Spleen (tissue), 11 donors: Measurements from ENCODE around the gene FGF10. TPM values are rescaled to one million over a fixed set of nuclear protein-coding genes. Genes with fewer than 3 reads are reported as not detected.

Source experiments
- DNase-seq: peaks from one replicate; pipeline ENCODE4 v3.0.0-alpha.2; 2020
- H3K27ac ChIP-seq, 8 donors: fragments of 200-600 bp; sonication (generic) in 7 of 8; 1 replicate in 4 of 8; 2 replicates in 4 of 8; pipeline versions ENCODE4 v1.5.0 to v1.8.0; 2016 to 2021; ENCODE audit warnings: inconsistent platforms in 4 of 8, mild to moderate bottlenecking in 4 of 8, moderate library complexity in 1 of 8
- H3K27me3 ChIP-seq, 7 donors: fragments of 200-600 bp; sonication (generic) in 6 of 7; replicated peaks in 1 of 7; 1 replicate in 4 of 7; 2 replicates in 3 of 7; pipeline versions ENCODE4 v1.5.0 to v1.8.0; 2016 to 2021; ENCODE audit warnings: inconsistent platforms in 3 of 7, mild to moderate bottlenecking in 1 of 7
- H3K36me3 ChIP-seq, 6 donors: fragments of 200-600 bp; sonication (generic) in 5 of 6; 1 replicate in 4 of 6; 2 replicates in 2 of 6; pipeline versions ENCODE4 v1.5.0 to v1.8.0; 2016 to 2021; ENCODE audit warnings: inconsistent platforms in 2 of 6
- H3K4me1 ChIP-seq, 6 donors: fragments of 200-600 bp; sonication (generic) in 5 of 6; 1 replicate in 3 of 6; 2 replicates in 3 of 6; pipeline versions ENCODE4 v1.5.0 to v1.8.0; 2016 to 2021; ENCODE audit warnings: inconsistent platforms in 3 of 6
- H3K4me3 ChIP-seq, 8 donors: fragments of 200-600 bp; sonication (generic) in 7 of 8; 1 replicate in 4 of 8; 2 replicates in 4 of 8; pipeline versions ENCODE4 v1.5.0 to v1.8.0; 2016 to 2021; ENCODE audit warnings: inconsistent platforms in 4 of 8, mild to moderate bottlenecking in 4 of 8, moderate library complexity in 2 of 8
- H3K9me3 ChIP-seq, 8 donors: fragments of 200-600 bp; sonication (generic) in 7 of 8; 1 replicate in 4 of 8; 2 replicates in 4 of 8; pipeline versions ENCODE4 v1.5.0 to v1.8.0; 2016 to 2021; ENCODE audit warnings: inconsistent platforms in 4 of 8
- CTCF ChIP-seq, 11 experiments: fragments of 200-600 bp in 7 of 11; fragments of 450-650 bp in 4 of 11; sonication (generic) in 4 of 11; IDR thresholded peaks in 8 of 11; conservative IDR thresholded peaks in 3 of 11; 1 replicate in 7 of 11; 2 replicates in 4 of 11; pipeline versions ENCODE4 v1.4.0 to v1.8.0; 2016 to 2021; ENCODE audit warnings: antibody characterized with exemption in 11 of 11, inconsistent platforms in 4 of 11, mild to moderate bottlenecking in 1 of 11
- POLR2A ChIP-seq, 3 donors: fragments of 450-650 bp; IDR thresholded peaks; one replicate each; pipeline ENCODE4 v1.5.1; 2017; ENCODE audit warnings: antibody characterized with exemption in 3 of 3, mild to moderate bottlenecking in 1 of 3
- POLR2AphosphoS5 ChIP-seq, 3 donors: sonication (generic); formaldehyde crosslinking; IDR thresholded peaks; one replicate each; pipeline ENCODE4 v1.5.1; 2017; ENCODE audit warnings: antibody characterized with exemption in 3 of 3
- WGBS, 5 donors: extraction: QIAGEN DNeasy Blood & Tissue Kit in 3 of 5; methylation state at CpG; one replicate each; pipeline versions ENCODE4 v1.1.5 to v1.1.7; 2013 to 2018; 5-methylcytosine and 5-hydroxymethylcytosine counted together
- intact Hi-C: fragments of 100-400 bp; cut with DNase I; formaldehyde crosslinking; loops from one replicate; pipeline ENCODE4 v1.15.0; 2023; ENCODE audit warnings: low total_unique reads
- polyA plus RNA-seq, 3 donors: library from polyadenylated mRNA; stranded (reverse); fragments of 200-250 nt; gene quantifications; one replicate each; pipeline ENCODE4 v1.2.1, GENCODE V29; 2013
- total RNA-seq, 7 donors: library from RNA; depleted of rRNA in 3 of 7; stranded (reverse); fragments of >200 nt in 3 of 7; fragmentation: NEBNext Ultra II Directional in 4 of 7; extraction: Animal tissue kit (Norgen Biotek cat#: 25700) in 4 of 7; gene quantifications; one replicate each; pipeline versions ENCODE4 v1.1.0 to v1.2.1, GENCODE V29; 2016 to 2021
- donor health status: healthy with polysubstance abuse.
- donor health status: DM: no; HTN: no; CAD: no; lungs with moderate emphysema.
- donor health status: DM: no; HTN: no; CAD: no.
- donor health status: Bipolar disorder and iron deficiency.
- donor health status: healthy.
- donor health status: DM: no; HTN: no; CAD: no.
- donor health status: DM: yes; HTN: yes; CAD: no.

FGF10 gene
- total and polyA plus RNA-seq, 10 donors = 0.03 to 0.22 TPM; not detected in 8

DNA sequence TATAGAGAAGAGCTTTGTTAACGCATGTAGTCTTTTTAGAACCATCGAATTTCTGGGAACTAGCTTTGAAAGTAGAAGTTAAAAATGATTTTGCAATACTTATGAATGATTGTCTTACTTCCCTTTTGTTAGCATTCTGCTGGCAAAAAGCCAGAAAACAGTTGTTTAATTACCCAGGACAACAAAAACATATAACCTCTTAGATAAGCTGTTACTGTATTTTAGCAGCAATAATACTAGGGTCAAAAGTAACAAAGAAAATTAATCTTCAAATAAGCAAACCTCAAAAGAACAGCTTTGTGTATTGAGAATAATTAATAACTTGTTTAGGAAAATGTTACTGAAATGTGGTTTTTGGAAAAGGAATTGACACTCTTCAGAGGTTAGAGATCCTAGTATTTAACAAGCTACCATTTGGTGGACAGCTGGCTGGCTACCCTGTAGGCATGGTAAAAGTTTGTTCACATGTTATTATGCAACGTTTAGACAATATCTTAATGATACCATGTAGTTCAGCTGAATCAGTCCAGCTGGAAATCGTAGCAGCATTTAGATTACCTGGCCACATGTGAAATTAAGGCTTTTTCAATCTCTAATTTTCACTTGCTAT, 3.8 kb downstream of the FGF10 start:
- H3K36me3 ChIP-seq = no peaks in the 10 kb centered on the region
- H3K27me3 ChIP-seq = peaks cover 0 to 48% (median 34%) of the 10 kb centered on the region in 7 donors
- no peak for DNase-seq
- H3K9me3 ChIP-seq = no peaks in the 10 kb centered on the region
- 27 to 36% (median 28%) methylated on average over 4 of the region's 4 CpGs for WGBS, 5 donors
- intact Hi-C loops = no loop called here
- H3K4me1 ChIP-seq = peaks cover 0 to 22% (median 13%) of the 10 kb centered on the region in 6 donors
- TF ChIP-seq POLR2AphosphoS5 (IDR thresholded peaks at IDR 0.05) (no peak), CTCF (IDR thresholded peaks at IDR 0.05 in 8 of 11, conservative IDR thresholded peaks at IDR 0.05 in 3 of 11) (no peak), POLR2A (IDR thresholded peaks at IDR 0.05) (no peak)
- no peak overlapping the region for H3K27ac ChIP-seq
- no peak overlapping the region for H3K4me3 ChIP-seq

GRCh38 chr5:44384816-44385215, 4.4 kb downstream of the FGF10 start:
- no peaks in the 10 kb centered on the region for H3K9me3 ChIP-seq
- intact Hi-C loops = no loop called here
- H3K4me1 ChIP-seq = peaks cover 0 to 19% (median 11%) of the 10 kb centered on the region in 6 donors
- no peak overlapping the region for H3K27ac ChIP-seq
- H3K27me3 ChIP-seq = peaks cover 0 to 42% (median 30%) of the 10 kb centered on the region in 7 donors
- H3K4me3 ChIP-seq = no peak overlapping the region
- TF ChIP-seq POLR2A (IDR thresholded peaks at IDR 0.05) = no peak
- TF ChIP-seq POLR2AphosphoS5 (IDR thresholded peaks at IDR 0.05) = no peak
- TF ChIP-seq CTCF (IDR thresholded peaks at IDR 0.05 in 8 of 11, conservative IDR thresholded peaks at IDR 0.05 in 3 of 11) = no peak
- WGBS, 5 donors = 20 to 29% (median 27%) methylated on average over 1 of the region's 1 CpG
- DNase-seq = no peak
- H3K36me3 ChIP-seq = no peaks in the 10 kb centered on the region

GRCh38 chr5:44382894-44383293, 6.3 kb downstream of the FGF10 start:
- no peak for DNase-seq
- intact Hi-C loops = no loop called here
- H3K27me3 ChIP-seq = peaks cover 0 to 23% (median 11%) of the 10 kb centered on the region in 7 donors
- peaks cover 0 to under 1% (median 0%) of the 10 kb centered on the region in 6 donors for H3K4me1 ChIP-seq
- TF ChIP-seq POLR2AphosphoS5 (IDR thresholded peaks at IDR 0.05) = no peak
- H3K4me3 ChIP-seq = no peak overlapping the region
- no peak overlapping the region for H3K27ac ChIP-seq
- no peaks in the 10 kb centered on the region for H3K36me3 ChIP-seq
- no peaks in the 10 kb centered on the region for H3K9me3 ChIP-seq

- DNase-seq = no peak
- H3K36me3 ChIP-seq = no peaks in the 10 kb centered on the region
- H3K27me3 ChIP-seq = peaks cover 0 to 3% (median 0%) of the 10 kb centered on the region in 7 donors
- TF ChIP-seq CTCF (IDR thresholded peaks at IDR 0.05 in 8 of 11, conservative IDR thresholded peaks at IDR 0.05 in 3 of 11) (no peak), POLR2A (IDR thresholded peaks at IDR 0.05) (no peak), POLR2AphosphoS5 (IDR thresholded peaks at IDR 0.05) (no peak)
- peaks cover 0 to 14% (median 7%) of the 10 kb centered on the region in 8 donors for H3K9me3 ChIP-seq
- no peak overlapping the region for H3K27ac ChIP-seq
- 41 to 63% (median 53%) methylated on average over 2 of the region's 2 CpGs for WGBS, 5 donors
- no peak overlapping the region for H3K4me3 ChIP-seq
- no peaks in the 10 kb centered on the region for H3K4me1 ChIP-seq
- intact Hi-C loops = no loop called here
Measured at GRCh38 chr5:44377057-44377456, 12.2 kb downstream of the FGF10 start.
